BLaER1 treated with 17β-estradiol and CSF1 and Interleukin-3, amounts not matched to agents 10 nM and 100 nM (cell line): Measurements from ENCODE around the gene EEF1A2.

Source experiments
- H3K27ac ChIP-seq, 11 experiments: shearing (Covaris generic); formaldehyde crosslinking; 2 replicates each; pipeline ENCODE4 v1.8.1; 2022
- H3K27me3 ChIP-seq, 11 experiments: shearing (Covaris generic); formaldehyde crosslinking; 2 replicates each; pipeline ENCODE4 v1.8.1; 2022
- H3K36me3 ChIP-seq, 11 experiments: shearing (Covaris generic); formaldehyde crosslinking; 2 replicates each; pipeline ENCODE4 v1.8.1; 2022
- H3K4me1 ChIP-seq, 10 experiments: shearing (Covaris generic); formaldehyde crosslinking; 2 replicates each; pipeline ENCODE4 v1.8.1; 2022
- H3K4me2 ChIP-seq, 11 experiments: shearing (Covaris generic); formaldehyde crosslinking; 2 replicates each; pipeline ENCODE4 v1.8.1; 2022
- H3K4me3 ChIP-seq, 10 experiments: shearing (Covaris generic); formaldehyde crosslinking; 2 replicates each; pipeline ENCODE4 v1.8.1; 2022
- H3K9ac ChIP-seq, 11 experiments: shearing (Covaris generic); formaldehyde crosslinking; 2 replicates each; pipeline ENCODE4 v1.8.1; 2022
- H3K9me3 ChIP-seq, 11 experiments: shearing (Covaris generic); formaldehyde crosslinking; replicated peaks in 1 of 11; 2 replicates each; pipeline ENCODE4 v1.8.1; 2022
- H4K20me1 ChIP-seq, 11 experiments: shearing (Covaris generic); formaldehyde crosslinking; 2 replicates each; pipeline ENCODE4 v1.8.1; 2022
- Cebpa-rat ChIP-seq, 11 experiments: shearing (Covaris generic); IDR thresholded peaks; 2 replicates each; pipeline ENCODE4 v1.8.1; 2022

The EEF1A2 gene

DNA sequence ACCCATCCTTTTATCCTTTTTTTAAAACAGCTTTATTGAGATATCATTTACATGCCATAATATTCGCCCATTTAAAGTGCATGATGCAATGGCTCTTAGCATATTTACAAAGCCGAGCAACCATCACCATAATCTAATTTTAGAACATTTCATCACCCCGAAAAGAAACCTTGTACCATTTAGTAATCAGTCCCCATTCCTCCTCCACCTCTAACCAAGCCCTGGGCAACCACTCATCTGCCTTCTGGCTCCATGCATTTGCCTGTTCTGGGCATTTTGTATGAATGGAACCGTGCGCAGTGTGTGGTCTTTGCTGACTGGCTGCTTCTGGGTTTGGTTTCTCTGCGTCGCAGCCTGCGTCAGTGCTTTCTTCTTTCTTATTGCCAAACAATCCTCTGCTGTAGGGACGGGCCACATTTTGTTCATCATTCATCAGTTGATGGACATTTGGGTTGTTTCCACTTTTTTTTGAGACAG is 10.2 kb upstream of the EEF1A2 start:
- TF ChIP-seq Cebpa-rat (IDR thresholded peaks at IDR 0.05), result no peak
- H3K9ac ChIP-seq, result no peak overlapping the region
- no peak overlapping the region for H3K4me3 ChIP-seq
- peaks cover 21 to 47% (median 32%) of the 10 kb centered on the region in 11 experiments for H3K9me3 ChIP-seq
- peaks cover 5 to 16% (median 11%) of the 10 kb centered on the region in 10 experiments; a peak in 17 of 20 replicates for H3K4me1 ChIP-seq
- no peak overlapping the region for H3K27ac ChIP-seq
- H4K20me1 ChIP-seq, result no peaks in the 10 kb centered on the region
- H3K4me2 ChIP-seq, result peak overlapping the region in 1 of 11 experiments; percentile 7; a peak in 4 of 22 replicates
- H3K27me3 ChIP-seq, result no peaks in the 10 kb centered on the region; a peak in 1 of 22 replicates
- H3K36me3 ChIP-seq, result no peaks in the 10 kb centered on the region

DNA sequence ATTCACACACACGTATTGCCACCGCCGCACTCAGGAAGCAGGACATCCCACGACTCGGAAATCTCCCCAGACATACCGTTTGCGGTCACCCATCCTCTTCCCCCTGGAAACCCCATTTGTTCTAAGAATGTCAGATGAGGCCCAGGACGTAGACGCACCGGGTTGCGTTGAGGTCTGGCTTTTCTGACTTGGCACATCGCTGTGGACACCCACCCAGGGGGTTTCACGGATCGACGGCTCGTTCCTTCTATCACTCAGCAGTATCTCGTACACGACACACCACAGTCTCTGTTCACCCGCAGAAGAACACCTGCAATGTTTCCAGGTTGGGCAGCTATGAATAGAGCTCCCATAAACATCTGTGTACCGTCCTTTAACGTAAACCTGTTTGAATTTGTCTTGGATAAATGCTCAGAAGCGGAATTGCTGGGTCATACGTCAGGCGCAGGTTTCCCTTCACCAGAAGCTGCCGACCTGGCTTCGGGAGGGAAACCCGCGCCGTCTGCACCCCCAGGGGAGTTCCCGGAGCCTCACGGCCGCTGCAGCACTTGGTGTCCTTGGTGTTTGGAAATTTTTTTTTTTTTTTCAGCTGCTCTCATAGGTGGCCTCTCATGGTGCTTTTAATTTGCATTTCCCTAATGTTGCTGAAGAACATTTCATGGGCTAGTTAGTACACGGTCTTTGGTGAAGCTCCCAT is 9.3 kb upstream of the EEF1A2 start:
- peaks cover 19 to 43% (median 24%) of the 10 kb centered on the region in 11 experiments for H3K9me3 ChIP-seq
- peak overlapping the region in 6 of 11 experiments; percentile 4 to 36 (median 24); a peak in 5 of 22 replicates for H3K4me2 ChIP-seq
- H3K9ac ChIP-seq, result no peak overlapping the region
- H4K20me1 ChIP-seq, result no peaks in the 10 kb centered on the region
- no peaks in the 10 kb centered on the region for H3K36me3 ChIP-seq
- H3K27ac ChIP-seq, result no peak overlapping the region
- no peak for TF ChIP-seq Cebpa-rat (IDR thresholded peaks at IDR 0.05)
- H3K4me1 ChIP-seq, result peaks cover 5 to 24% (median 15%) of the 10 kb centered on the region in 10 experiments; a peak in 18 of 20 replicates
- H3K4me3 ChIP-seq, result no peak overlapping the region
- no peaks in the 10 kb centered on the region; a peak in 1 of 22 replicates for H3K27me3 ChIP-seq

- Histone ChIP-seq H3K36me3 (no peaks in the 10 kb centered on the region), H3K9ac (no peak overlapping the region), H4K20me1 (peaks cover 0 to 8% (median 0%) of the 10 kb centered on the region in 11 experiments; a peak in 4 of 22 replicates), H3K27me3 (peaks cover 0 to 3% (median 0%) of the 10 kb centered on the region in 11 experiments; a peak in 1 of 22 replicates), H3K4me1 (peaks cover 5 to 34% (median 25%) of the 10 kb centered on the region in 10 experiments; a peak in 19 of 20 replicates), H3K4me3 (no peak overlapping the region), H3K4me2 (no peak overlapping the region), H3K27ac (no peak overlapping the region), H3K9me3 (peaks cover 18 to 35% (median 24%) of the 10 kb centered on the region in 11 experiments)
- no peak for TF ChIP-seq Cebpa-rat (IDR thresholded peaks at IDR 0.05)
Measured at GRCh38 chr20:63507083-63507743, 8.3 kb upstream of the EEF1A2 start.

- TF ChIP-seq Cebpa-rat (IDR thresholded peaks at IDR 0.05), result no peak
- Histone ChIP-seq H4K20me1 (peaks cover 0 to 15% (median 0%) of the 10 kb centered on the region in 11 experiments; a peak in 4 of 22 replicates), H3K27ac (no peak overlapping the region), H3K27me3 (peaks cover 0 to 5% (median 0%) of the 10 kb centered on the region in 11 experiments; a peak in 1 of 22 replicates), H3K4me3 (no peak overlapping the region), H3K9ac (no peak overlapping the region), H3K36me3 (no peaks in the 10 kb centered on the region), H3K4me2 (no peak overlapping the region), H3K9me3 (peaks cover 18 to 34% (median 24%) of the 10 kb centered on the region in 11 experiments), H3K4me1 (peaks cover under 1 to 42% (median 32%) of the 10 kb centered on the region in 10 experiments; a peak in 19 of 20 replicates)
Measured at GRCh38 chr20:63505723-63506122, 6.8 kb upstream of the EEF1A2 start.

DNA sequence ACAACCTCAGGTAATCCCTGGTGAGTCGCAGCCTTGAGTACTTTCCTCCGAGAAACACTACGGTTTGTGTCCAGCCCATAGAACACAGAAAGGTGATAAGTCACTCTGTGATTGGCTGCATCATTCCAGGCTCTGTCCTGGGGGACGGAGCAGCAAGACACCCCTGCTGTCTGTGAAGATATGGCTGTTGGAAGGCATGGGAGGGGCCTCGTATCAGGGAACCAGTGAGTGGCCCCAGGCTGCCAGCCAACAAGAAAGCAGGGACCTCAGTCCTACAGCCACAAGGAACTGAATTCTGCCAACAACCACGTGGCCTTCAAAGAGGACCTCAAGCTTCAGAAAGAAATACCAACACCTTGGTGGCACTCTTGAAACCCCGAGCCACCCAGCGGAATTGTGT is 6.4 kb upstream of the EEF1A2 start:
- peaks cover 18 to 34% (median 24%) of the 10 kb centered on the region in 11 experiments for H3K9me3 ChIP-seq
- H3K4me3 ChIP-seq, result no peak overlapping the region
- no peaks in the 10 kb centered on the region for H3K36me3 ChIP-seq
- peaks cover 0 to 5% (median 0%) of the 10 kb centered on the region in 11 experiments; a peak in 1 of 22 replicates for H3K27me3 ChIP-seq
- no peak for TF ChIP-seq Cebpa-rat (IDR thresholded peaks at IDR 0.05)
- H3K4me1 ChIP-seq, result peaks cover 0 to 45% (median 34%) of the 10 kb centered on the region in 10 experiments; a peak in 16 of 20 replicates
- no peak overlapping the region for H3K4me2 ChIP-seq
- peaks cover 0 to 17% (median 0%) of the 10 kb centered on the region in 11 experiments; a peak in 4 of 22 replicates for H4K20me1 ChIP-seq
- no peak overlapping the region for H3K9ac ChIP-seq
- H3K27ac ChIP-seq, result no peak overlapping the region

DNA sequence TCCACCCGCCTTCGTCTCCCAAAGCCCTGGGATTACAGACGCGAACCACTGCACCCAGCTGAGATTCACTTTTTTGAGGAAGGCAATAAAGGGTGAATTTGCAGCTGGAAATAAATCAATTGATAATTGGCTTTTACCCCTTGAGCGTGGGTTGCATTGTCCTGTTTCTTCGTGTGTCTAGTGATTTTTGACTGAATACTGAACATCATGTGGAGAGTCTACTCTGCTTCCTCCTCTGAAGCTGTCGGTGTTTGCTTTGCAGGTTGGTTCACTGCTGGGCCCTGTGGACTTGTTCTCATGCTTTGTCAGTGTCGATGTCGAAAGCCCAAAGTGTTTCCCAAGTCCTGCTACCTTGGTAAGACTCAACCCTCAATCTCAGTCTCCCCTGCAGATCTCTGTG is 5.8 kb upstream of the EEF1A2 start:
- Histone ChIP-seq H3K9ac (no peak overlapping the region), H3K4me3 (no peak overlapping the region), H3K27ac (no peak overlapping the region), H3K4me1 (peaks cover 0 to 51% (median 39%) of the 10 kb centered on the region in 10 experiments; a peak in 16 of 20 replicates), H3K27me3 (peaks cover 0 to 11% (median 0%) of the 10 kb centered on the region in 11 experiments; a peak in 7 of 22 replicates), H4K20me1 (peaks cover 0 to 17% (median 0%) of the 10 kb centered on the region in 11 experiments; a peak in 4 of 22 replicates), H3K4me2 (no peak overlapping the region), H3K9me3 (peaks cover 18 to 34% (median 24%) of the 10 kb centered on the region in 11 experiments), H3K36me3 (no peaks in the 10 kb centered on the region)
- TF ChIP-seq Cebpa-rat (IDR thresholded peaks at IDR 0.05), result no peak

- Histone ChIP-seq H3K4me3 (no peak overlapping the region), H3K27ac (no peak overlapping the region), H3K4me2 (peak overlapping the region in 5 of 11 experiments; percentile 51 to 94 (median 88); a peak in 7 of 22 replicates), H4K20me1 (peaks cover 0 to 17% (median 0%) of the 10 kb centered on the region in 11 experiments; a peak in 4 of 22 replicates), H3K9me3 (peaks cover 18 to 34% (median 24%) of the 10 kb centered on the region in 11 experiments), H3K27me3 (peaks cover 0 to 21% (median 1%) of the 10 kb centered on the region in 11 experiments; a peak in 11 of 22 replicates), H3K36me3 (no peaks in the 10 kb centered on the region), H3K9ac (no peak overlapping the region; a peak in 1 of 22 replicates), H3K4me1 (peaks cover 0 to 56% (median 44%) of the 10 kb centered on the region in 10 experiments; a peak in 16 of 20 replicates)
- no peak for TF ChIP-seq Cebpa-rat (IDR thresholded peaks at IDR 0.05)
Measured at GRCh38 chr20:63503524-63503923, 4.6 kb upstream of the EEF1A2 start.

GRCh38 chr20:63502671-63503172 is 3.8 kb upstream of the EEF1A2 start:
- Histone ChIP-seq H3K4me2 (peak overlapping the region in 9 of 11 experiments; percentile 37 to 94 (median 77); a peak in 17 of 22 replicates), H3K9me3 (peaks cover 18 to 27% (median 24%) of the 10 kb centered on the region in 11 experiments), H3K4me3 (no peak overlapping the region), H3K36me3 (no peaks in the 10 kb centered on the region), H3K4me1 (peaks cover 5 to 55% (median 45%) of the 10 kb centered on the region in 10 experiments; a peak in 18 of 20 replicates), H3K9ac (peak overlapping the region in 3 of 11 experiments; percentile 18 to 52 (median 43); a peak in 4 of 22 replicates), H3K27me3 (peaks cover 6 to 29% (median 9%) of the 10 kb centered on the region in 11 experiments), H4K20me1 (peaks cover 0 to 22% (median under 1%) of the 10 kb centered on the region in 11 experiments; a peak in 12 of 22 replicates), H3K27ac (no peak overlapping the region)
- TF ChIP-seq Cebpa-rat (IDR thresholded peaks at IDR 0.05), result no peak
